ENCODE results near the gene COMMD10.

The COMMD10 gene

GRCh38 chr5:116153687-116154174 is 68.9 kb downstream of the COMMD10 start:
- TF ChIP-seq, protein P1, sequence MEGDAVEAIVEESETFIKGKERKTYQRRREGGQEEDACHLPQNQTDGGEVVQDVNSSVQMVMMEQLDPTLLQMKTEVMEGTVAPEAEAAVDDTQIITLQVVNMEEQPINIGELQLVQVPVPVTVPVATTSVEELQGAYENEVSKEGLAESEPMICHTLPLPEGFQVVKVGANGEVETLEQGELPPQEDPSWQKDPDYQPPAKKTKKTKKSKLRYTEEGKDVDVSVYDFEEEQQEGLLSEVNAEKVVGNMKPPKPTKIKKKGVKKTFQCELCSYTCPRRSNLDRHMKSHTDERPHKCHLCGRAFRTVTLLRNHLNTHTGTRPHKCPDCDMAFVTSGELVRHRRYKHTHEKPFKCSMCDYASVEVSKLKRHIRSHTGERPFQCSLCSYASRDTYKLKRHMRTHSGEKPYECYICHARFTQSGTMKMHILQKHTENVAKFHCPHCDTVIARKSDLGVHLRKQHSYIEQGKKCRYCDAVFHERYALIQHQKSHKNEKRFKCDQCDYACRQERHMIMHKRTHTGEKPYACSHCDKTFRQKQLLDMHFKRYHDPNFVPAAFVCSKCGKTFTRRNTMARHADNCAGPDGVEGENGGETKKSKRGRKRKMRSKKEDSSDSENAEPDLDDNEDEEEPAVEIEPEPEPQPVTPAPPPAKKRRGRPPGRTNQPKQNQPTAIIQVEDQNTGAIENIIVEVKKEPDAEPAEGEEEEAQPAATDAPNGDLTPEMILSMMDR (IDR thresholded peaks at IDR 0.05; ENCODE audit: borderline replicate concordance, insufficient read depth, low read depth, low read length), result no peak
- no peak overlapping the region for H3K4me3 ChIP-seq (ENCODE audit: low read depth, low read length)

GRCh38 chr5:116154252-116154651 is 69.4 kb downstream of the COMMD10 start:
- TF ChIP-seq, protein P1 (IDR thresholded peaks at IDR 0.05; ENCODE audit: borderline replicate concordance, insufficient read depth, low read depth, low read length), result no peak
- H3K4me3 ChIP-seq (ENCODE audit: low read depth, low read length), result no peak overlapping the region

DNA sequence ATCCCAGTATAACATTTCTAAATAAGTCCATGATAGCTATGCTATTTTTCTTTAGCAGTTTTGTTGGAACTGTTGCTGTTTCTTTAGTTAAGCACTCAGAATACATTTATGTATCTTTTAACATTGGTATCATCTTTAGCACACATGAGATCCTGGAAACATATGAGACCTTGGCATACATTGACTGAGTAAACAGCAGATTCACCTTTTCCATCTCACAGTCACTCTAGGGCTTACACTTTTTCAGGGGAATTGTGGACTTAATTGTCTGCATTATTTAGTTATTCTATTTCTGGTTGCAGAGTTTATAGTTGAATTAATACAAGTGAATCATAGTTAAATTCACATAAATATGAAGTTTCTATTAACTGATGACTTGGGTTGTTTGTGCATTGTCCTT is 70.1 kb downstream of the COMMD10 start:
- TF ChIP-seq, protein P1 (IDR thresholded peaks at IDR 0.05; ENCODE audit: borderline replicate concordance, insufficient read depth, low read depth, low read length), result no peak

DNA sequence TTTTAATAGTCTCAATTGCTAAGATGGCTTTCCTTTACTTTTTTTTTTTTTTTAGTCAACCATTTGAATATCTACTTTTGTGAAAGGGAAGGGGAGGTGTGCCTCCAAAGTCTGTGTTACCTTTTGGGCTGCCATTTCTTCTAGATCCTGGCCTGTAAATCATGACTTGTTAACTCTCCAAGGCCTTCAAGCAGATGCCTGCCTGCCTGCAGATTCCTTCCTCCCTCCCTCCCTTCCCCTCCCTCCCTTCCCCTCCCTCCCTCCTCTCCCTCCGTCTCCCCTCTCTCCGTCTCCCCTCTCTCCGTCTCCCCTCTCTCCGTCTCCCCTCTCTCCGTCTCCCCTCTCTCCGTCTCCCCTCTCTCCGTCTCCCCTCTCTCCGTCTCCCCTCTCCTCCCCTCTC is 73.1 kb downstream of the COMMD10 start:
- TF ChIP-seq, protein P1 (IDR thresholded peaks at IDR 0.05; ENCODE audit: borderline replicate concordance, insufficient read depth, low read depth, low read length), result no peak
- no peak overlapping the region for H3K4me3 ChIP-seq (ENCODE audit: low read depth, low read length)

More for the DNA sequence above, 70.1 kb downstream of the COMMD10 start:
- H3K4me3 ChIP-seq (ENCODE audit: low read depth, low read length), result no peak overlapping the region

GRCh38 chr5:116159006-116159405 is 74.2 kb downstream of the COMMD10 start:
- no peak overlapping the region for H3K4me3 ChIP-seq (ENCODE audit: low read depth, low read length)
- TF ChIP-seq, protein P1 (IDR thresholded peaks at IDR 0.05; ENCODE audit: borderline replicate concordance, insufficient read depth, low read depth, low read length), result no peak

DNA sequence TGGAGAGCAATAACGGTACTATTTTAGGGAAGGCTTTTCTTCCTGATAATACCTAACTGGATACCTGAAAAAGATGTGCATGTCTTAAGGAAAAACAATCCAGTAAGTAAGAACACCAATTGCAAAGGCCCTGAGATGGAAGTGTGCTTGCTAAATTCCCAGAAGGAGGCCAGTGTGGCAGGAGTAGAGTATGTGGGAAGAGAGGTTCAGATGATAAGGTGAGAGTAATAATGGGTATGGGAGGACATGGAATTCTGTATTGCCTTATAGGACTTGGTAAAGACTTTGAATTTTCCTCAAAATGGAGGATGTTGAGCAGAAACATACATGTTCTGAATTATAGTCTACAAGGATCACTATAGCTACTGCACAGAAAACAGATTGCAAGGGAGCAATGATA is 89.3 kb downstream of the COMMD10 start:
- no peak overlapping the region for H3K4me3 ChIP-seq (ENCODE audit: low read depth, low read length)
- TF ChIP-seq, protein P1 (IDR thresholded peaks at IDR 0.05; ENCODE audit: borderline replicate concordance, insufficient read depth, low read depth, low read length), result no peak

GRCh38 chr5:116176121-116176520 is 91.3 kb downstream of the COMMD10 start:
- H3K4me3 ChIP-seq (ENCODE audit: low read depth, low read length), result no peak overlapping the region
- TF ChIP-seq, protein P1 (IDR thresholded peaks at IDR 0.05; ENCODE audit: borderline replicate concordance, insufficient read depth, low read depth, low read length), result no peak
